HG03457 (cell line): Measurements from ENCODE around the gene GRM4.
"Not testable (repeated sequence)": the region's sequence is repeated elsewhere in the genome, so short reads cannot be mapped to it uniquely, and the experiment has no call there.

Source experiments
- ATAC-seq: cut with Tn5 transposase; IDR thresholded peaks from one replicate; pipeline ENCODE4 v1.9.1; 2021; ENCODE audit warnings: moderate number of reproducible peaks; ENCODE audit not compliant: unreplicated experiment

GRM4 gene

GRCh38 chr6:34047913-34048867 lies 97.7 kb downstream of the GRM4 start:
- ATAC-seq, result no peak

- ATAC-seq, result no peak
These were observed 99.3 kb downstream of the GRM4 start for GRCh38 chr6:34046617-34047016.

- no peak for ATAC-seq
These were observed 100.1 kb downstream of the GRM4 start for GRCh38 chr6:34045771-34046170.

GRCh38 chr6:34044945-34045595 lies 100.8 kb downstream of the GRM4 start:
- no peak for ATAC-seq

- ATAC-seq, result no peak
These were observed 102.5 kb downstream of the GRM4 start for GRCh38 chr6:34043359-34043758.

- ATAC-seq, result not testable (repeated sequence)
These were observed 103.9 kb downstream of the GRM4 start for GRCh38 chr6:34041998-34042397.

- no peak for ATAC-seq
These were observed 104.5 kb downstream of the GRM4 start for GRCh38 chr6:34041385-34041784.

GRCh38 chr6:34039943-34040342 lies 105.9 kb downstream of the GRM4 start:
- no peak for ATAC-seq

GRCh38 chr6:34037151-34037550 lies 108.7 kb downstream of the GRM4 start:
- no peak for ATAC-seq

GRCh38 chr6:34036357-34037069 lies 109.4 kb downstream of the GRM4 start:
- ATAC-seq, result no peak

GRCh38 chr6:34035704-34036356 lies 110.1 kb downstream of the GRM4 start:
- ATAC-seq, result no peak

GRCh38 chr6:34035161-34035560 lies 110.7 kb downstream of the GRM4 start:
- no peak for ATAC-seq

GRCh38 chr6:34032856-34033255 lies 113.0 kb downstream of the GRM4 start:
- ATAC-seq, result no peak

- no peak for ATAC-seq
These were observed 114.1 kb downstream of the GRM4 start for GRCh38 chr6:34031625-34032383.

- ATAC-seq, result no peak
These were observed 114.9 kb downstream of the GRM4 start for GRCh38 chr6:34030831-34031624.

GRCh38 chr6:34029489-34030280 lies 116.2 kb downstream of the GRM4 start:
- no peak for ATAC-seq

GRCh38 chr6:34028691-34029360 lies 117.1 kb downstream of the GRM4 start:
- ATAC-seq, result no peak

GRCh38 chr6:34027939-34028441 lies 117.9 kb downstream of the GRM4 start:
- ATAC-seq, result no peak
